NCI-H1930 (cell line): ENCODE measurements around the gene COL27A1.

Source experiments
- DNase-seq, 2 experiments: peaks; one replicate each; lab custom pipeline; 2025; lab: John Stamatoyannopoulos, UW

The COL27A1 gene

DNA sequence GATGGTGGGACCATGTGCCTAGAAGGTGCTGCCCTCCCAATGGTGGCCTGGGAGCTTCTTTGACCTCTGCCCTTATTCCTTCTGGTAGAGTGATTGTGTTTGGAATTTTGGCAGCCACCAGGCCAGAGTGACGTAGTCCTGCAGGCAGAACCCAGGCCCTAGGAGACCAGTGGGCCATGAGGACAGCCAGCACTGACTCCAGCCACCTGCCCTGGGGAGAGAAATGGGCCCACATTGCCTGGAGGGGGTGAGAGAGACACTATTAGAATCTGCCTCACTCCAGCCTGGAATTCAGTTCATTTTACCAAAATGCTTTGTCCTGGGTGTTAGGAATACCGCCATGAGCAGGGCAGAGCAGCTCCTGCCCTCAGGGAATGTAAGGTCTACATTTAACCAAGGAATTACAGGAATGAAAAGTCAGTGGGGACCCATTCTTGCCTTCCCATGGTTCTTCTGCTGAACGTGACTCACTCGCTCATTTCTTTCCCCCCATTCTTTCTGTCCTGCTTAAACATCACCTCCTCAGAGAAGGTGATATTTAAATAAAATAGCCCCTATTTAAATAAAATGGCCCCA is 5.5 kb upstream of the COL27A1 start:
- DNase-seq = no peak

DNA sequence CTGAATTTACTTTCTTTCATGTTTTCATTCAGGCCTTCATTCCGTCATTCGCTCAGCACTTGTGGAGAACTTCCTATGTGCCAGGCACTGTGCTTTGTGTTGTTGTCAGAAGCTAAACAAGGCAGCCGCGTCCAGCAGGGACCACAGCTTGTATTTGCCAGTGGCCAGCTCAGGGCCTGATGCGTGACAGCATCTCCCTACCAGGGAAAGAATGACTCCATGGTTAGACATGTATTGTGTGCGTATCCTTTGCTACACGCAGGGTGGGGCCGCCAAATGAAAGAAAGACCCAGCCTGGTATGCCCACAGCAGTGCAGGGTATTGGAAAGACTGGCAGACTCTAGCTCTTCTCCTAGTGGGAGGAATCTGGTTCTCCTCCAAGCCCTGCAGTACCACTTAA is 4.7 kb upstream of the COL27A1 start:
- no peak for DNase-seq

DNA sequence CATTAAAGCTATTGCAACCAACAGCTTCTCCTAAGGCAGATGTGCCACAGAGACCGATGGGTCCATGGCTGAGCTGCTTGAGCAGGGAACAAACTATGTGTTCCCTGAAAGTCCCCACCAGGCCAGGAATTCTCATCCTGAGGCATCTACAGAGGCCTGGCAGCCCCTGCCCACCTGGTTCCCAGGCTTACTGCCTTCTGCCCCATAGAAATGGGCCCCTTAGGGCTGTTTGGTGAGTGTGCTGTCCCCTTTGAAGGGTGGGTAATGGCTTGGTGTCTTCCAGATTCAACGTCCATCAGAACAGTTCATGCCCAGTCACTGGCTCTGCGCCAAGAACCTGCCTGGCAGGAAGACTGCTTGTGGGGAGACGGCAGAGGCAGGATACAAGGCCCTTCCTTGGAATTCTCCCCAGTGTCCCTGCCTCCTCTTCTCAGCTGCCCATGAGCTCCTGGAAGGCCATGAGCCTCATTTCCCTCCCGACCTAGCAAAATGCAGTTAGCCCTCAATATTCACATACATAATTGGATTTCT is 3.8 kb upstream of the COL27A1 start:
- DNase-seq = no peak

- no peak for DNase-seq
Measured at GRCh38 chr9:114153761-114154599, 1.4 kb upstream of the COL27A1 start.

DNA sequence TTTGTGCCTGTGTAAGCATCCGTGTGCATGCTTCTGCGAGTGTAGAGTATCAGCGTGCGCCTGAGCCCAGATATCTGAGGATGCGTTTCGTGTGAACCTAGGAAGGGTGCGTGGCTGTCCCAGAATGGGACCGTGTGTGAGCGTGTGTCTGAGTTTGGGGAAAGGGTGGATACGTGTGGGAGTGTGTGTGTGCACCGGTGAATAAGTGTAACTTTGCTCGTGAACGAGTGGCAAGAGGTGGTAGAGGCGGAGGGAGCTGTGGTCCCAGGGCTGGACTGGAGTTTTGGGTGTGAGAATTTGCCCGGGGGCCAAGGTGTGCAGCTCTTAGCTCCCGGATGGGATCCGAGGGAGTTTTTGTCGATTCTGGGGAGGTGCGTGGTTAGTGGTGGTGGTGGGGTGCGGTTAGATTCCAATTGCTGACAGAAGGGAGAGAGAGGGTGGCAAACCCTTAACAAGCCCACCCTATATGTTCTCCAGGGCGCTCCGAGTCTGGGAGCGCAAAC is 686 bp upstream of the COL27A1 start:
- DNase-seq = no peak

DNA sequence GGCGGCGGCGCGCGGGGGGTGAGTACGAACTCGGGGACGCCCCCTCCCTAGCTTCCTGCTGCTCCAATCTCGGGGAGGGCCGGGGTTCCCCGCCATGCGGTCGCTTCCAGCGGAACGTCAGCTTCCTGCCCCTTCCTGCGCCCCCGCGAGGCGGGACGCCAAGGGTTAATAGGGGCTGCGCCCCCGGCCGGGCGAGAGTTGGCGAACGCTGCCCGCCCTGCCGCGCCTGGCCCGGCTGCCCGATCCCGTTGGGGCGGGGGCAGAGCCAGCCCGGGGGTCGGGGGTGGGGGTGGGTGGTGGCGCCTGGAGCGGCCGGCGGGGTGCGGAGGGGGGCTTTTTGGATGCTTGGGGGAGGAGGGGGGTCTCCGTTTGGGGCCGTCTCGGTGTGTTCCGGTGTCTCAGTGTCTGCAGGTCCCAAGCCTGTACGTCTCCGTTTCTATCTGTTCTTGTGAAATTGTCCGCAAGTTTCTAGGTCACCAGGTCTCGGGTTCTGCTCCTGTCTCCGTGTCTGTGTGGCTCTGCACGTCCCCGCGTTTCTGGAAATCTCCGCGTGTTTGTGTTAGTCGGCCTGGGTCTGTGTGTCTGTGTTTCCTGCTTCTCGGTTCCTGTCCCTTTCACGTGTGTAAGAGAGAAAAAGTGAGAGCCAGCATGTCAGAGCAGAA is 789 bp downstream of the COL27A1 start:
- no peak for DNase-seq

DNA sequence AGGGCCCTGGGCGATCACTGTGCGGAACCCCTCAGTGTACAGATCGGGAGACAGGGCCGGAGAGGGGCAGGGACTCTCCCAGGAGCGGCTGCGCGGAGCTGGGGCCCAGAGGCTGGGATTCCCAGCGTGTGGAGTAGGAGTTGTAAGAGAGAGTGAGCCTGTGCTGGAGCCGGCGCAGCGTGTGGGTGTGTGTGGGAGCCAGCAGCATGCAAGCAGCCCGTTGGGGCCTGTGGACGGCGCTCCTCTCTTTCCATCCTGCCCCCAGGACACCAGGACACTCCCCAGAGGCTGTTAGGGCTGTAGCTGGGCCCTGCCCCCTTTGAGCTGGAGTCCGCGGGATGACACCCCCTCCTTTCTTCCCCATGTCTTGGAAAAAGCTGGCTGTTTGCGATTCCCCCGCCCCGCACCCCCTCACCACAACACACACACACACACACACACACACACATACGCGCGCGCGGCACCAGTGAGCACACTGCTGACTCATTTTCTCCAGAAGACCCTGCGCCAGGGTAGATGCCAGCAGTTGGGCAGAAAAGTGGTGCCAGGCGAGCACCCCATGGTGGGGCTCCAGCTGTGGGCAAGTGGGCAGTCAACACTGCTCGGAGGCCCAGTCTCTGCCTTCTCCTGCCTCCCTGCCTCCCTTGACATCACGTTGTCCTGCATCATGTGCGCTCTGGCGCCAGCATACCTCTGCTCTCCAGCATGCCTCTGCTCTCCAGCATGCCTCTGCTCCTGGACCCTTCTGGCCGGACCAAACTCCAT is 1.5 kb downstream of the COL27A1 start:
- no peak for DNase-seq

DNA sequence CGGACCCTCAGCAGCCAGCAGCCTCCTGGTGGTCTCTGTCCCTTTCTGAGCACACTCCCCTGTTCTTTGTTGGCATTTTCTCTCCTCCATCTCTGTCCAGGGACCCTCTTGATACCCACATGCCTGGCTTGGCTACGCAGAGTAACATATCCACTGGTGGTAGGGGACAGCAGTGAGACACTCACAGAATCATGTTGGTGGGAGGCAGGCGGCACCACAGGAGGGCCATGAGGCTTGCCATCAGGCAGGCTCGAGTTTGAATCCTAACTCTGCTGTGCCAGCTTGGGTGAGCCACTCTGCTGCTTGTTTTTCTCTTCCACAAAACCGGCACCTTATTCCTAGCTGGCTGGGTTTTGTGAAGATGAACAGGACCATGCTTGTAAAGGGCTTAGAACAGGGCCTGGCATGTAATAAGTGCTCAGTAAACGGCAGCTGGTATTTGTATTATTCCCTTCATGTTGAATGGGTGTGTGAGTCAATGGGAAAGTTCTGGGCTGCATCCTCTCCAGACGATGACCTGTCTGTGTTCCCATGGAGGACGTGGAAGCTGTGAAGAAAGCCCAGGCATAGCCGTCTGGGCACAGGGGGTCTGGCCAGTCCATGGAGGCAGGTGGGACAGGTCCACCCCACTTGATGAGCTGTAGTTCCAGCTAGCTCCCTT is 2.3 kb downstream of the COL27A1 start:
- DNase-seq = no peak

DNA sequence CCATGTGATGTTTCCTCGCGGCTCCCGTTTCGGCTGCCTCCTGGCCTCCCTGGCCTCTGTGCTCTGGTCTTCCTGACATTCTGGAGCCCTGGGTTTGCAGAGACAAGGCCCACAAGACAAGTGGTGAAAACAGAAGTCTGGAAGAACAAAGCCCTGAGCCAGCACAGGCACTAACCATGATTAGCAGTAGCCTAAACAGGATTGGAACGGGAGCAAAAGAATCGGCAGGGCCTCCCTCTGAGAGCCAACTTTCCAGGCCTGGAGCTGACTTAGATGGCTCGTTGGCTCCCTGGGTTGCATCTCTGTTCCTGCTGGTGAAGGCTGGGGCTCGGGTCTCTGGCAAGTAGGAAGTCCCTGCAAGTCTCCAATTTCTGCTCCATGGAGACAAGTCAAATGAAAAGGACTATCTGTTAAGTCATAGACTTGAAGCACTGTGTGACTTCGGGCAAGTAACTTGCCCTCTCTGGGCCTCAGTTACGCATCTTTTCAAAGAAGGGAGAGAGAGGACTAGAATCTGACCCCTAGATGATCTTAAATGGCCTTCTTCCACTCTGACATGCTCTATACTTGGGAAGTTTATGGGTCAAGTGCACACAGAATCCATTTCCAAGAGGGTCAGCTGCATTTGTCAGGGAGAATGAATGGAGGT is 3.3 kb downstream of the COL27A1 start:
- DNase-seq = no peak

DNA sequence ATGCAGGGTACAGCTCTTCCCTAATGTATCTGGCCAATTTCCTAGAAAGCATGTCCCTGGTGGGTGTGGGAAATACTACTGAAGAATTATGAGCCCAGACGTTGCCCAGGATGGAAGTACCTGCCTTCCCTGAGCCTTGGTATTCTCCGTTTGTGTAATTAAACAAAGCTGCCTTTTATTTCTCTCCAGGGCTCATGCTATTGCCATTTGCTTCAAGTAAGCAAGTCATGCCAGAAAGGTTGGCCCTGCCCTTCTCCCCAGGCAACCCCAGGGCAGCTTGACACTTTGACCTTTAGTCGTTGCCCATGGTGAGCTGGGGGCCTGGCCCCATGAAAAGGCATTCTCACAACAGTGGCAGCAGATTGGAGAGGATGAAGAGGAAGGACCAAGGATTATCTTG is 4.4 kb downstream of the COL27A1 start:
- no peak for DNase-seq

- no peak for DNase-seq
Measured at GRCh38 chr9:114161513-114161912, 6.2 kb downstream of the COL27A1 start.

DNA sequence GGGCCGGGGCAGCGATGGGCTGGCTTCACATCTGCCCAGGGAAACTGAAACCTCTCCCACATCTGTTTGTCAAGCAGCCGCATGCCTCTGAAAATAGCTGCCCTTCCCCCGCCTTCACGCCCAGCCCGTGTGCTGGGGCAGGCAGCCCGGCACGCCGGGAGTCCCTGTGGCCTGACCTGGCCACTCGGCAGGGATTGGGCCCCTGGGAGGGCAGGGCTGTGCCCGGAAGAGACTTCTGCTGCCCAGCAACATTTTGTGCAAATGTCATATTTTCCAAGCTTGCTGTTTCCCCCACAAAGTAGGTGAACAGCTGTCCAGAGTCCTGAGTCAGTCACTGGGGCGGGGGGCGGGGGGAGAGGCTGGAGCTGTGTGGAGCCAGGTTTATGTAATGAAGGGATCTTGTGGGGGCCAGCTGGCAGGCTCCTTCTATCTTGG is 8.2 kb downstream of the COL27A1 start:
- no peak for DNase-seq

GRCh38 chr9:114164191-114164794 is 9.0 kb downstream of the COL27A1 start:
- no peak for DNase-seq

DNA sequence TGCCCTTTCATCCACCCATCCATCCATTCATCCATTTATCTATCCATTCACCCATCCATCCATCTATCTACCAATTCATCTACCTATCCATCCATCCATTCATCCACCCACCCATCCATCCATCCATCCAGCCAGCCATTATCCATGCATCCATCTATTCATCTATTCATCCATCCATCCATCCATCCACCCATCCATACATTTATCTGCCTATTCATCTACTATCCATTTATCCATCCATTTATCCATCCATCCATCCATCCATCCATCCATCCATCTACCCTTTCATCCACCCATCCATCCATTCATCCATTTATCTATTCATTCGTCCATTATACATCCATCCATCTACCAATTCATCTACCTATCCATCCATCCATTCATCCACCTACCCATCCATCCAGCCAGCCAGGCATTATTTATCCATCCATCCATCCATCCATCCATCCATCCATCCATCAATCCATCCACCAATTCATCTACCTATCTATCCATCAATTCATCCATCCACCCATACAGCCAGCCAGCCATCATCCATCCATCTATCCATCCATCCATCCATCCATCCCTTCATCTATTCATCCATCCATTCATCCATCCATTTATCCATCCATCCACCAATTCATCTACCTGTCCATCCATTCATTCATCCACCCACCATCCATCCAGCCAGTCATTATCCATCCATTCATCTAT is 10.2 kb downstream of the COL27A1 start:
- no peak for DNase-seq

- no peak for DNase-seq
Measured at GRCh38 chr9:114166103-114166470, 10.8 kb downstream of the COL27A1 start.

DNA sequence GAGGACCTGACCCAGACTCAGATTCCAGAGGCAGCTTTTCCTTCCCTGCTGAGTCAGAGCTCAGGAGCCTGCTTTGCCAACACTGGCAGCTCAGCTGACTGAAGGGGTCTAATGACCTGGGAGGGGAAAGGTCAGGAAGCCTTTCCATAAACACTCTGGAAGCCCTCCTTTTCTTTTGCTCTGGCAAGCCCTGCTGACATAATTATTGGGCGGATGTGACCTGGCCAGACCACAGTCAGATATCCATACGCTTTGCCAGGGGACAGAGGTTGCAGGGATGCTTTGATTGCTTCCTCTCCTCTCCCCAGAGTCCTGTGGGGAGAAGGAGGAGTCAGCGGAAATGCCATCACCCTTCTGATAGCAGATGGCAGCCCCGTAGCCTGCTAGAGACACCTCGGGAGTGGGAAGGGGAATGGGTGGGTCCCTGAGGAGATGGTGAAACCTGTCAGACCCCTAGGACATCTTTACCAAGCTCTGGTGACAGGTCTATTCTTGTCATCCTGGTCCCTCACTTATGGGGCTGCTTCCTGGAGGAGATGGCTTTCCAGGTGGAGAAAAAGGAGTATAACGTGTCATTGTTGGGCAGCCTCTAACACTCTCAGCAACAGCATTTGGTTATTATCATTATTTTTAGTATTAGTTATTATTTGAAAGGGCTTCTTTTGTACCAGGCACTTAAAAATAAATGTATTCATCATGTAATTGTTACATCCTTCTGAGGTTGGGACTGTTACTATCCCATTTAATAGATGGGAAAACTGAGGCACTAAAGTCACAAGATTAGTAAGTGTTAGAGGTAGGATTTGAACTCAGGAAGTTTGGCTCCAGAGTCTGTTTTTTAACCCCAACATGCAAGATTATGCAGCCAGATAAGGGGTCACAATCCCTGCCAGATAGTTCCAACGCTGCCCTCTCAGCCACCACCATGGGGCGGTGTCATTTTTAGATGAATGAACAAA is 11.6 kb downstream of the COL27A1 start:
- no peak for DNase-seq

DNA sequence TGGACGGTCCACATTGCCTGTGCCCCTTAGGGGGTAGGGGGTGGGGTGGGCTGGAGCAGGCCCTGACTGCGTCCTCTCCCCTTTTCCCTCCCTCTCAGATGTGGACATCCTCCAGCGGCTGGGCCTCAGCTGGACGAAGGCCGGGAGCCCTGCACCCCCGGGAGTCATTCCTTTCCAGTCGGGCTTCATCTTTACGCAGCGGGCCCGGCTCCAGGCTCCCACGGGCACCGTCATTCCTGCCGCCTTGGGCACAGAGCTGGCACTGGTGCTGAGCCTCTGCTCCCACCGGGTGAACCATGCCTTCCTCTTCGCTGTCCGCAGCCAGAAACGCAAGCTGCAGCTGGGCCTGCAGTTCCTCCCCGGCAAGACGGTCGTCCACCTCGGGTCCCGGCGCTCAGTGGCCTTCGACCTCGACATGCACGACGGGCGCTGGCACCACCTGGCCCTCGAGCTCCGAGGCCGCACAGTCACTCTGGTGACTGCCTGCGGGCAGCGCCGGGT is 12.3 kb downstream of the COL27A1 start:
- no peak for DNase-seq

GRCh38 chr9:114168281-114169028 is 13.1 kb downstream of the COL27A1 start:
- no peak for DNase-seq
